GM06990 (cell line): Measurements from ENCODE around the gene ITGB2.

Source experiments
- DNase-seq: peaks from one replicate; pipeline ENCODE4 v3.0.0-alpha.2; 2011; ENCODE audit not compliant: insufficient read length; ENCODE audit errors: extremely low read depth
- H3K27me3 ChIP-seq: replicated peaks from 2 replicates; pipeline ENCODE4 v1.6.0; 2011; ENCODE audit warnings: low read length; ENCODE audit not compliant: control insufficient read depth, insufficient read depth
- H3K36me3 ChIP-seq: 2 replicates; pipeline ENCODE4 v1.5.1; 2011; ENCODE audit warnings: low read length; ENCODE audit not compliant: control insufficient read depth, insufficient read depth
- H3K4me3 ChIP-seq: replicated peaks from 2 replicates; pipeline ENCODE4 v1.5.1; 2011; ENCODE audit warnings: low read depth, mild to moderate bottlenecking, control low read depth, low read length
- TF ChIP-seq, protein P1 (sequence below): IDR thresholded peaks from 2 replicates; pipeline ENCODE4 v1.5.1; 2011; ENCODE audit warnings: low read length, control low read depth, mild to moderate bottlenecking, inconsistent platforms; ENCODE audit not compliant: insufficient read depth, poor library complexity, severe bottlenecking

The ITGB2 gene

GRCh38 chr21:44966135-44967081 lies 45.7 kb upstream of the ITGB2 start:
- DNase-seq: no peak
- H3K36me3 ChIP-seq: peaks cover 20% of the 10 kb centered on the region
- H3K4me3 ChIP-seq: no peak overlapping the region
- TF ChIP-seq, protein P1, sequence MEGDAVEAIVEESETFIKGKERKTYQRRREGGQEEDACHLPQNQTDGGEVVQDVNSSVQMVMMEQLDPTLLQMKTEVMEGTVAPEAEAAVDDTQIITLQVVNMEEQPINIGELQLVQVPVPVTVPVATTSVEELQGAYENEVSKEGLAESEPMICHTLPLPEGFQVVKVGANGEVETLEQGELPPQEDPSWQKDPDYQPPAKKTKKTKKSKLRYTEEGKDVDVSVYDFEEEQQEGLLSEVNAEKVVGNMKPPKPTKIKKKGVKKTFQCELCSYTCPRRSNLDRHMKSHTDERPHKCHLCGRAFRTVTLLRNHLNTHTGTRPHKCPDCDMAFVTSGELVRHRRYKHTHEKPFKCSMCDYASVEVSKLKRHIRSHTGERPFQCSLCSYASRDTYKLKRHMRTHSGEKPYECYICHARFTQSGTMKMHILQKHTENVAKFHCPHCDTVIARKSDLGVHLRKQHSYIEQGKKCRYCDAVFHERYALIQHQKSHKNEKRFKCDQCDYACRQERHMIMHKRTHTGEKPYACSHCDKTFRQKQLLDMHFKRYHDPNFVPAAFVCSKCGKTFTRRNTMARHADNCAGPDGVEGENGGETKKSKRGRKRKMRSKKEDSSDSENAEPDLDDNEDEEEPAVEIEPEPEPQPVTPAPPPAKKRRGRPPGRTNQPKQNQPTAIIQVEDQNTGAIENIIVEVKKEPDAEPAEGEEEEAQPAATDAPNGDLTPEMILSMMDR: no peak
- H3K27me3 ChIP-seq: no peaks in the 10 kb centered on the region

DNA sequence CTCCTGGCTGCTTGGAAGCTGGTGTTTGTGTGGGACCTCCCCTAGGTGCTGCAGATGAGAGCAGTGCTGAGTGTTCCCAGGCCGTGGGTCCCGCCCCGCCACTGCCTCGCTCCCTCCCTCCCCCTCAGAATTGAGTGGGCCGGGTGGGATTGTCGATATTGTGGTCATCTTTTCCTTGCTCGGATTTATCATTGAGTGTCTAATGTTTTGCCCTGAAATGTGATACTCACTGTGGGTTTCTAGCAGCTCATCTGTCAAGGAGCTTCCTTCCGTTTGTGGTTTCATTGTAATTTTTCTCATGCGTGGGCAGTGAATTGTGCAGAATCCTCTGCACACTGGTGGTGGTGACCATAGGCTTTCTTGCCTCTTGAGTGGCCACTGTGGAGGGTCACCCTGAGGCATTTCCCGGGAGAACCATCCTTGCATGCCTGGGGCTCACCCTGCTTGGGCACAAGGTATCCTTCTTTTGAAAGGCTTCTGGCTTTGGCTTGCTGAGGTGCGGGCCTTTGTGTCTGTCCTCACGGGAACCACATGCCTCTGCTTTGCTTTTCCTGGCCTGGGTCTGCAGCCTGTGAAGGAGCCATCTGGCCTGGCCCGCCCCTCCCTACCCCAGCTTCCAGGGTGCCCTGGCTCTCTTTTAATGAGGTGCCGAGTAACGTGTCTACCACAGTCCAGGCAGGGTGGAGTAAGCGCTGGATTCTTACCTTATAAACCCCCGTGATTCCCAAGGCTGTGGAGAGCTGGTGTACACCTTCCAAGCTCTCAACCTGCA lies 44.7 kb upstream of the ITGB2 start:
- H3K4me3 ChIP-seq: no peak overlapping the region
- no peak for DNase-seq
- peaks cover 18% of the 10 kb centered on the region for H3K36me3 ChIP-seq
- H3K27me3 ChIP-seq: no peaks in the 10 kb centered on the region
- TF ChIP-seq, protein P1: no peak

- H3K36me3 ChIP-seq: peaks cover 20% of the 10 kb centered on the region
- H3K27me3 ChIP-seq: no peaks in the 10 kb centered on the region
- TF ChIP-seq, protein P1: no peak
- H3K4me3 ChIP-seq: no peak overlapping the region
- DNase-seq: no peak
These were observed 43.7 kb upstream of the ITGB2 start for GRCh38 chr21:44964381-44964780.

GRCh38 chr21:44962403-44962966 lies 41.8 kb upstream of the ITGB2 start:
- H3K27me3 ChIP-seq: no peaks in the 10 kb centered on the region
- H3K36me3 ChIP-seq: peaks cover 21% of the 10 kb centered on the region
- no peak for DNase-seq
- TF ChIP-seq, protein P1: no peak
- no peak overlapping the region for H3K4me3 ChIP-seq

DNA sequence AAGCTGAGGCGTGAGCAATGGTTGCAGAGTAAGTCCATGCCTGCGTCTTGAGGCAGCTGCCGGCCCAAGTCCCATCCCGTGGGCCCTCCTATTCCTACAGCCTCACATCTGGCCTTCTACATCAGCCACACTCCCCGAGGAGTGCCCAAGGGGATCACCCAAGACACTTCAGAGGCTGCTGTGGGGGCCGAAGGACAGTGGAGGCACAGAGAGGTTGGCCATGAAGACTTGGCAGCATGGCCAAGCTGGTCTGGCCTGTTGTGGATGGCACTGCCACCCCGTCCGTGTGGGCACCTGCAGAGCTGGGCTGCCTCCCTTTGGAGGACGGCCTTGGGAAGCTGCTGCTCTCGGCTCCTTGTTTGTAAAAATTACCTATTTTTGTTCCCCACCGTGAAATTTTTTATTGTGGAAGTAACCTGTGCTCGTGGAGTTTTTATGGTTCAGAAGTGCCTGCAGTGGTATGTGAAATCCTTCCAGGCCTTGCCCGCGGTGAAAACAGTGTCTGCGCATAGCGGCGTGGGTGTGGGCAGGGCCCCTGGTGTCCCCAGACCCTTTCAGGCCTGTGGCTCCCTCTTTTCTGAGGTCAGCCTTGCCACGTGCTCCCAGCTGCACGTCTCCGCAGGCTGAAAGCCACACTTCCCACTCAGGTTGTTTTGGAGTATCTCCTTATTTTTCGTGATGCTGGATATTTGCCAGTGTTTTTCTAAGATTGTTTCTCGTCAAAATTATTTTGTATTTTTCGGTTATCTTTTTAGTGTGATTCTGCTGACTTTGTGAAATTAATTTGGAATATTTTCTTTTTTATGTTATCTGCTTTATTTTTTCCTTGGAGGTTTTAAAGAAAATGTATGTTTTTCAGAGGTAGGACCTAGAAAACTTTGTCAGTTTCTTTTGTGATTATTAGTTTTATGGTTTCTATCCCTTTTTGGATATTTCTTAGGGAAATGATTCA lies 39.7 kb upstream of the ITGB2 start:
- H3K36me3 ChIP-seq: peaks cover 25% of the 10 kb centered on the region
- H3K4me3 ChIP-seq: no peak overlapping the region
- DNase-seq: no peak
- TF ChIP-seq, protein P1: no peak
- no peaks in the 10 kb centered on the region for H3K27me3 ChIP-seq
